Endodermal cell (in vitro differentiated cells): ENCODE data around the gene MYO5B. TPM values are rescaled to one million over a fixed set of nuclear protein-coding genes. Genes with fewer than 3 reads are reported as not detected.

Experiments
- DNase-seq: peaks from one replicate; pipeline ENCODE4 v3.0.0-alpha.2; 2017
- H3K27ac ChIP-seq: 2 replicates; pipeline ENCODE4 v1.5.1; 2013; ENCODE audit warnings: mild to moderate bottlenecking, low read depth, low read length, moderate library complexity
- H3K27me3 ChIP-seq: 2 replicates; pipeline ENCODE4 v1.6.1; 2013; ENCODE audit warnings: mild to moderate bottlenecking, low read length, moderate library complexity; ENCODE audit not compliant: insufficient read depth, control insufficient read depth, poor library complexity, severe bottlenecking
- H3K36me3 ChIP-seq: 2 replicates; pipeline ENCODE4 v1.7.0; 2013; ENCODE audit warnings: mild to moderate bottlenecking, low read length, moderate library complexity; ENCODE audit not compliant: control insufficient read depth, insufficient read depth
- H3K4me1 ChIP-seq: one replicate; pipeline ENCODE4 v1.7.0; 2013; ENCODE audit warnings: low read length; ENCODE audit not compliant: control insufficient read depth, insufficient read depth
- H3K4me3 ChIP-seq: 2 replicates; pipeline ENCODE4 v1.5.1; 2013; ENCODE audit warnings: mild to moderate bottlenecking, low read length, moderate library complexity
- H3K9ac ChIP-seq: 2 replicates; pipeline ENCODE4 v1.6.1; 2013; ENCODE audit warnings: mild to moderate bottlenecking, low read length, moderate library complexity; ENCODE audit not compliant: poor library complexity, severe bottlenecking; ENCODE audit errors: extremely low read depth
- H3K9me3 ChIP-seq: 2 replicates; pipeline ENCODE4 v1.6.1; 2013; ENCODE audit warnings: mild to moderate bottlenecking, low read length, moderate library complexity; ENCODE audit not compliant: control insufficient read depth
- H3K27ac Mint-ChIP-seq: 2 replicates; pipeline ENCODE4 v1.8.0; 2020; ENCODE audit warnings: mixed read lengths
- H3K27me3 Mint-ChIP-seq: 2 replicates; pipeline ENCODE4 v1.8.0; 2021; ENCODE audit warnings: mild to moderate bottlenecking, mixed read lengths; ENCODE audit not compliant: insufficient read depth
- H3K36me3 Mint-ChIP-seq: 2 replicates; pipeline ENCODE4 v1.8.0; 2020; ENCODE audit warnings: low read depth, mixed read lengths
- H3K4me1 Mint-ChIP-seq: 2 replicates; pipeline ENCODE4 v1.8.0; 2020; ENCODE audit warnings: mixed read lengths
- H3K4me3 Mint-ChIP-seq: 2 replicates; pipeline ENCODE4 v1.8.0; 2020; ENCODE audit warnings: mild to moderate bottlenecking, moderate library complexity, mixed read lengths
- H3K9me3 Mint-ChIP-seq: 2 replicates; pipeline ENCODE4 v1.8.0; 2020; ENCODE audit warnings: mild to moderate bottlenecking, mixed read lengths
- CTCF ChIP-seq: fragments of 200-600 bp; sonication (generic); conservative IDR thresholded peaks from 2 replicates; pipeline ENCODE4 v1.5.0; 2021; ENCODE audit warnings: antibody characterized with exemption, mild to moderate bottlenecking
- WGBS, 2 experiments: methylation state at CpG; one replicate each; pipeline versions ENCODE4 v1.1.5 to v1.1.7; 2013; ENCODE audit warnings: missing lambda C conversion rate in 2 of 2, mixed read lengths in 1 of 2; ENCODE audit not compliant: insufficient coverage in 1 of 2, insufficient read length in 1 of 2; 5-methylcytosine and 5-hydroxymethylcytosine counted together
- total RNA-seq, 2 donors: library from RNA; stranded (reverse); fragmentation: NEBNext Ultra II Directional in 1 of 2; extraction: Animal tissue kit (Norgen Biotek cat#: 25700) in 1 of 2; gene quantifications; 2 replicates in 1 of 2; 3 replicates in 1 of 2; pipeline ENCODE4 v1.2.1, GENCODE V29; 2021

MYO5B gene
- total RNA-seq, 2 donors from 2014 or later, result 12.2 to 16.8 TPM

GRCh38 chr18:49910019-49910418 is 284.9 kb downstream of the MYO5B start:
- H3K4me1 Mint-ChIP-seq, result peaks cover 59% of the 10 kb centered on the region
- no peak overlapping the region for H3K4me3 ChIP-seq
- H3K27ac ChIP-seq, result no peak overlapping the region
- peaks cover 23% of the 10 kb centered on the region for H3K9me3 Mint-ChIP-seq
- 83 to 86% methylated on average over 5 of the region's 5 CpGs for WGBS, 2 experiments
- peaks cover 17% of the 10 kb centered on the region for H3K9me3 ChIP-seq
- DNase-seq, result no peak
- H3K4me3 Mint-ChIP-seq, result no peak overlapping the region
- no peak overlapping the region for H3K9ac ChIP-seq
- peaks cover 95% of the 10 kb centered on the region for H3K27me3 Mint-ChIP-seq
- no peak overlapping the region for H3K27ac Mint-ChIP-seq
- no peaks in the 10 kb centered on the region for H3K36me3 ChIP-seq
- peaks cover 6% of the 10 kb centered on the region for H3K36me3 Mint-ChIP-seq
- no peak for TF ChIP-seq CTCF
- H3K27me3 ChIP-seq, result peaks cover 21% of the 10 kb centered on the region
- peaks cover 37% of the 10 kb centered on the region for H3K4me1 ChIP-seq

GRCh38 chr18:49907346-49907929 is 287.5 kb downstream of the MYO5B start:
- WGBS, 2 experiments, result 46 to 79% methylated on average over 2 to 3 of the region's 3 CpGs
- peaks cover 91% of the 10 kb centered on the region for H3K27me3 Mint-ChIP-seq
- H3K4me3 Mint-ChIP-seq, result no peak overlapping the region
- Histone ChIP-seq H3K9ac (no peak overlapping the region), H3K9me3 (peaks cover 5% of the 10 kb centered on the region), H3K4me3 (no peak overlapping the region), H3K4me1 (peaks cover 37% of the 10 kb centered on the region), H3K36me3 (no peaks in the 10 kb centered on the region), H3K27me3 (peaks cover 21% of the 10 kb centered on the region), H3K27ac (no peak overlapping the region)
- TF ChIP-seq CTCF, result no peak
- peaks cover 8% of the 10 kb centered on the region for H3K9me3 Mint-ChIP-seq
- no peak overlapping the region for H3K27ac Mint-ChIP-seq
- H3K36me3 Mint-ChIP-seq, result peaks cover 11% of the 10 kb centered on the region
- peaks cover 67% of the 10 kb centered on the region for H3K4me1 Mint-ChIP-seq
- peak; percentile 52 for DNase-seq

GRCh38 chr18:49905771-49906170 is 289.2 kb downstream of the MYO5B start:
- peaks cover 94% of the 10 kb centered on the region for H3K27me3 Mint-ChIP-seq
- WGBS, 2 experiments, result 60 to 80% methylated on average over 1 to 5 of the region's 5 CpGs
- TF ChIP-seq CTCF, result no peak
- peaks cover 52% of the 10 kb centered on the region for H3K4me1 Mint-ChIP-seq
- H3K4me3 Mint-ChIP-seq, result no peak overlapping the region
- Histone ChIP-seq H3K9me3 (no peaks in the 10 kb centered on the region), H3K27me3 (peaks cover 34% of the 10 kb centered on the region), H3K4me1 (peaks cover 31% of the 10 kb centered on the region), H3K36me3 (no peaks in the 10 kb centered on the region), H3K4me3 (no peak overlapping the region), H3K27ac (no peak overlapping the region), H3K9ac (no peak overlapping the region)
- peaks cover 11% of the 10 kb centered on the region for H3K36me3 Mint-ChIP-seq
- no peaks in the 10 kb centered on the region for H3K9me3 Mint-ChIP-seq
- no peak for DNase-seq
- no peak overlapping the region for H3K27ac Mint-ChIP-seq
